Measurements from ENCODE around the gene PFN3.
"Not testable (repeated sequence)": the region's sequence is repeated elsewhere in the genome, so short reads cannot be mapped to it uniquely, and the experiment has no call there.

GRCh38 chr5:177360740-177361139 is 39.7 kb downstream of the PFN3 start:
- not testable (repeated sequence) for TF ChIP-seq CTCF (IDR thresholded peaks at IDR 0.05); POLR2A (IDR thresholded peaks at IDR 0.05); POLR2AphosphoS5 (IDR thresholded peaks at IDR 0.05; ENCODE audit: insufficient read depth in 1 of 2, low read depth in 1 of 2)

Data from vagina (tissue), 2 donors.